ENCODE results near the gene WDFY4.

The WDFY4 gene

DNA sequence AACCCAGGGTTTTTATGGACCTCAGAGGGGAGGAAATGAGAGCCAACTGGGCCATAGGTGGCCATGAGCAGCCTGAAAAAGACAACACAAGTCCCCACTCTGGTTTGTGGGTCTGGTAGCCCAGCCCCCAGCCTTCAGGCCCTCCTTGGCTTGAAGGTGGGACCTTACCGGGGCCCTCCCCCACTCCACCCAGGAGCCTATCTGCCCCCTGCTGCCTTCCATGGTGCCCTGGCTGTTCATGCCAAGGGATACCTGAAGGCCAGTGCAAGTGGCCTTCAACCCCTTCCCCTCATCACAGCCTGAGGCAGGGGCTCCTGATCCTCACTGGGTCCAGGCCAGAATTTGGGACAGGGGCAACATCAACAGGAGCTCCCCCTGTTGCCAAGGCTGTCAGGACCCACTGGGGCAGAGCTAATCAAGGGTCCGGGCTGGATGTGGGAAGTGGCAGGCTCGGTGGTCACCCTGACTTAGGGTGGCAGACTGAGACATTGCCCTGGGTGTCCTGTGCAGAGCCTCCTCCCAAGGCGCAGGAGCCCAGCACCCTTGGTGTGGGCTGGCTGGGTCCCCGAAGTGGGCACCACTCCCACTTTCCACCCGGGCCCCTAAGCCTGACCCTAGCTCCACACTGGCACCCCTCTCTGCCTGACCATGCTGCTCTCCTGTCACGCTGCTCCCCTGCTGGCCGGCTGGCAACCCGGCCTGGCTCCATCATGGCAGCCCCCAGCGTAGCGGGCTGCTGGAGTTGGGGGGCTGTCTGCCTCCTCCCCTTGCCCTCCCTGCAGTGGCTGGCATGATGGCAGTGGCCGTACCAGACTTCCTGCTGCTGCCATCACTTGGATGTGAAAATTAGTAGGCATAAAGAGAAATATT lies 6.4 kb downstream of the WDFY4 start:
- TF ChIP-seq SIN3A (IDR thresholded peaks at IDR 0.05; ENCODE audit: borderline replicate concordance, insufficient read depth, low read length): no peak
- TF ChIP-seq, protein P1, sequence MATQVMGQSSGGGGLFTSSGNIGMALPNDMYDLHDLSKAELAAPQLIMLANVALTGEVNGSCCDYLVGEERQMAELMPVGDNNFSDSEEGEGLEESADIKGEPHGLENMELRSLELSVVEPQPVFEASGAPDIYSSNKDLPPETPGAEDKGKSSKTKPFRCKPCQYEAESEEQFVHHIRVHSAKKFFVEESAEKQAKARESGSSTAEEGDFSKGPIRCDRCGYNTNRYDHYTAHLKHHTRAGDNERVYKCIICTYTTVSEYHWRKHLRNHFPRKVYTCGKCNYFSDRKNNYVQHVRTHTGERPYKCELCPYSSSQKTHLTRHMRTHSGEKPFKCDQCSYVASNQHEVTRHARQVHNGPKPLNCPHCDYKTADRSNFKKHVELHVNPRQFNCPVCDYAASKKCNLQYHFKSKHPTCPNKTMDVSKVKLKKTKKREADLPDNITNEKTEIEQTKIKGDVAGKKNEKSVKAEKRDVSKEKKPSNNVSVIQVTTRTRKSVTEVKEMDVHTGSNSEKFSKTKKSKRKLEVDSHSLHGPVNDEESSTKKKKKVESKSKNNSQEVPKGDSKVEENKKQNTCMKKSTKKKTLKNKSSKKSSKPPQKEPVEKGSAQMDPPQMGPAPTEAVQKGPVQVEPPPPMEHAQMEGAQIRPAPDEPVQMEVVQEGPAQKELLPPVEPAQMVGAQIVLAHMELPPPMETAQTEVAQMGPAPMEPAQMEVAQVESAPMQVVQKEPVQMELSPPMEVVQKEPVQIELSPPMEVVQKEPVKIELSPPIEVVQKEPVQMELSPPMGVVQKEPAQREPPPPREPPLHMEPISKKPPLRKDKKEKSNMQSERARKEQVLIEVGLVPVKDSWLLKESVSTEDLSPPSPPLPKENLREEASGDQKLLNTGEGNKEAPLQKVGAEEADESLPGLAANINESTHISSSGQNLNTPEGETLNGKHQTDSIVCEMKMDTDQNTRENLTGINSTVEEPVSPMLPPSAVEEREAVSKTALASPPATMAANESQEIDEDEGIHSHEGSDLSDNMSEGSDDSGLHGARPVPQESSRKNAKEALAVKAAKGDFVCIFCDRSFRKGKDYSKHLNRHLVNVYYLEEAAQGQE (IDR thresholded peaks at IDR 0.05; ENCODE audit: insufficient read depth in 1 of 2, low read depth in 2 of 2, low read length in 2 of 2): no peak
- no peak for TF ChIP-seq FOXP2 (optimal IDR thresholded peaks at IDR 0.05; ENCODE audit: borderline replicate concordance, extremely low read depth, extremely low read length, insufficient read depth)
- no peak for TF ChIP-seq POLR2AphosphoS5 (IDR thresholded peaks at IDR 0.05; ENCODE audit: low read depth, low read length)
- no peak for TF ChIP-seq TAF1 (IDR thresholded peaks at IDR 0.05; ENCODE audit: borderline replicate concordance, insufficient read depth, low read length)

DNA sequence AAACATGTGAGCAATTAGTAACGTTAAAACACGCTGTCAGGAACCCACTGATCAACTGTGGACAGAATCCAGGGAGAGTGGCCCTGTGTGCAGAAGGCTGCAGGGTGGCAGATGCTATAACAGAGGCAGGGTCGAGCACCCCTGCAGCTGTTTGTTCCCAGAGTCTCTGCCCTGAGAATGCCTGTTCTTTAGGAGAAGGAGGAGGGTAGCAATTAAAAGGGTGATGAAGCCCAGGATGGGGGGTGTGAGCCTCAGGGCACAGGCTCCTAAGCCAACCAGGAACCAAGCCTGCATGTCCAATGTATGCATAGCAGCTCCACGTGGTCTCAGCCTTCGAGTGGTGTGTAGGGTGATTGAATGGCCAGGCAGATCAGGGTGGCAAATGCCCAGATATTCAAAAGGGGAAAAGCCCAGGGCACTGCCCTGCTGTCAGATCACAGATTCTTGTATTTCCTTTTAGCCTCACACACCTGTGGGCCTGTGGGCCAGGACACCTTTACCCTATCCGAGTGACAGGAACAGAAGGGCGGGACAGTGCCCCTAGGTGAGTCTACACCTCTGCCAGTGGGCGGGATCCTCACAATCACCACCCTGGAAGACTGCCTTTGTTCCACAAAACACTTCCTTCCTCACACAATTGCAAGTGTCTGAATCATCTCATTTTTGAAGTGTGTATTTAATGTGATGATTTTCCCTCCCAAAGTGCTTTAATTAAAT lies 7.3 kb downstream of the WDFY4 start:
- TF ChIP-seq, protein P1 (IDR thresholded peaks at IDR 0.05; ENCODE audit: insufficient read depth in 1 of 2, low read depth in 2 of 2, low read length in 2 of 2): no peak
- TF ChIP-seq POLR2AphosphoS5 (IDR thresholded peaks at IDR 0.05; ENCODE audit: low read depth, low read length) (no peak), SIN3A (IDR thresholded peaks at IDR 0.05; ENCODE audit: borderline replicate concordance, insufficient read depth, low read length) (no peak), TAF1 (IDR thresholded peaks at IDR 0.05; ENCODE audit: borderline replicate concordance, insufficient read depth, low read length) (no peak), FOXP2 (optimal IDR thresholded peaks at IDR 0.05; ENCODE audit: borderline replicate concordance, extremely low read depth, extremely low read length, insufficient read depth) (no peak)

DNA sequence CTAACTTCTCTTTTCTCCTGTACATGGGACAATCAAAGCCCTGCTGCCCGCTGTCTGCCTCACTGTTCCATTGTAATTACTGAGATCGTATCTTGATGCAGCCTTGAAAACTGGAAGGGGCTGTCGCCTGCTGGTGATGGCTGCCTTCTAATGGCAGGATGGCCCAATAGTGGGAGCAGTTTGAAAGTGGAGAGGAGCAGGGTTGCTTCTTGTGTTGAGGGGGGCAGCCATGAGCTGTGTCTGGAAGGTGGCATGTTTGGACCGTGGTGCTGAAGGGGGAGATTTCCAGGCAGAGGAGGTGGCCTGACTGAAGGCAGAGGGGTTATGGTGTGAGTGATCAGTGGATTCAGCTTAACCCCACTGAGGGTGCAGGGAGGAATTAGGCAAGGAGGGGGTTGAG lies 8.1 kb downstream of the WDFY4 start:
- no peak for TF ChIP-seq POLR2AphosphoS5 (IDR thresholded peaks at IDR 0.05; ENCODE audit: low read depth, low read length)
- TF ChIP-seq TAF1 (IDR thresholded peaks at IDR 0.05; ENCODE audit: borderline replicate concordance, insufficient read depth, low read length): no peak
- no peak for TF ChIP-seq FOXP2 (optimal IDR thresholded peaks at IDR 0.05; ENCODE audit: borderline replicate concordance, extremely low read depth, extremely low read length, insufficient read depth)
- TF ChIP-seq SIN3A (IDR thresholded peaks at IDR 0.05; ENCODE audit: borderline replicate concordance, insufficient read depth, low read length): no peak
- TF ChIP-seq, protein P1 (IDR thresholded peaks at IDR 0.05; ENCODE audit: insufficient read depth in 1 of 2, low read depth in 2 of 2, low read length in 2 of 2): no peak

DNA sequence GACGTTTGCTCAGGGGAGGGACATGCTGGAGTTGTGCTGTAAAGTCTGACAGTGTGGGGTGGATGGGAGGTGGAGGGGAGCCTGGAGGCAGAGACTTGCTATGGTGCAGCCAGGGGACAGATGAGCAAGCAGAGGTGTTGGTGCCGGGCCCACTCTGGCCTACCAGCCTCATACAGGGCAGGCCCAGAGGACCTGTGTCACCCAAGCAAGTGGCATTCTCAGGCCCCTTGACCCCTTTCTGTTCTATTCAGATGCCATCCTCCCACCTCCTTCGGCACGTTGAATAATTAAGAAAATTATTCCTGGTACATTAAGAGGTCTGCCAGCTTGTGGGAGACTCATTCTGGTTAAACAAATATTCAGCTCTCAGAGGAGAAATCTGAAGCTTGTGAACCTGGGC lies 8.5 kb downstream of the WDFY4 start:
- TF ChIP-seq, protein P1 (IDR thresholded peaks at IDR 0.05; ENCODE audit: insufficient read depth in 1 of 2, low read depth in 2 of 2, low read length in 2 of 2): no peak
- TF ChIP-seq TAF1 (IDR thresholded peaks at IDR 0.05; ENCODE audit: borderline replicate concordance, insufficient read depth, low read length) (no peak), FOXP2 (optimal IDR thresholded peaks at IDR 0.05; ENCODE audit: borderline replicate concordance, extremely low read depth, extremely low read length, insufficient read depth) (no peak), POLR2AphosphoS5 (IDR thresholded peaks at IDR 0.05; ENCODE audit: low read depth, low read length) (no peak), SIN3A (IDR thresholded peaks at IDR 0.05; ENCODE audit: borderline replicate concordance, insufficient read depth, low read length) (no peak)
